GM23338 (cell line): ENCODE data around the gene CLPSL2.

Experiments
- CREB1 ChIP-seq: fragments of 250-450 bp; sonication (Bioruptor Pico); IDR thresholded peaks from 2 replicates; pipeline ENCODE4 v1.5.0; 2020; ENCODE audit warnings: low read depth, mild to moderate bottlenecking, moderate library complexity
- POLR2AphosphoS5 ChIP-seq: IDR thresholded peaks from 2 replicates; pipeline ENCODE4 v1.6.1; 2016; ENCODE audit warnings: antibody characterized with exemption, low read depth
- TF ChIP-seq, protein P1 (sequence below), 2 experiments: fragments of 200-600 bp in 1 of 2; sonication (generic) in 1 of 2; conservative IDR thresholded peaks; 2 replicates each; pipeline versions ENCODE4 v1.5.1 to v1.6.1; 2016 to 2017; ENCODE audit warnings: antibody characterized with exemption in 2 of 2, low read depth in 2 of 2, mild to moderate bottlenecking in 2 of 2, moderate library complexity in 1 of 2
- TF ChIP-seq, protein P2 (sequence below): IDR thresholded peaks from one replicate; pipeline ENCODE4 v1.6.1; 2018; ENCODE audit warnings: antibody characterized with exemption; ENCODE audit not compliant: unreplicated experiment

DNA sequence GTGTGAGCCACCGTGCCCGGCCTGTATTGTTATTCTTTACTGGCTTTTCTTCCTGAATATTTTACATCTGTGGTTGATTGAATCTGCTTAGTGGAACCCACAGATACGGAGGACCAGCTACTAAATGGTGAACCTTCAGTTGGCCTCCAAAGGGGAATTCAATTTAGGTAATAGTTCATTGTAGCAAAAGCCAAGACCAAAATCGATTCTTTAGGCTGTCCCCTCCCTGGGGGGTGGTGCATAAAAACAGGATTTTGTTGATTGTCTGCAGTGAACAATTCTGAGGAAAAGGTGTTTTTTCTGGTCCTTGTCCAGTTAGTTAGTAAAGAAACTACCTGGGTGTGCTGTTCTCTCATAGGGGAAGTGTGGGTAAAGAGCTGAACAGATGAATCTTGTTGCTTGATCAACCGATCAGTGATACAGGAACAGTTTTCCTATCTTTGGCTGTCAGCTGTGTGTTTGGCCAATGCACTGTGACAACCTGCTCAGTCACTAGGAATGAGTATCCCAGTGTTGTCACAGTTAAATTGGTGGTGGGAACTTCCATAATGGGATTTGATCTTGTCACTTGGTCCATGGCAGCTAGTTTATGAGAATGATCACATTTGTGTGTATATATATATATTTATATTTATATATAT, 48.3 kb downstream of the CLPSL2 start:
- TF ChIP-seq CREB1 (CRISPR knock-in tag) (no peak), POLR2AphosphoS5 (no peak)
- TF ChIP-seq, protein P1, sequence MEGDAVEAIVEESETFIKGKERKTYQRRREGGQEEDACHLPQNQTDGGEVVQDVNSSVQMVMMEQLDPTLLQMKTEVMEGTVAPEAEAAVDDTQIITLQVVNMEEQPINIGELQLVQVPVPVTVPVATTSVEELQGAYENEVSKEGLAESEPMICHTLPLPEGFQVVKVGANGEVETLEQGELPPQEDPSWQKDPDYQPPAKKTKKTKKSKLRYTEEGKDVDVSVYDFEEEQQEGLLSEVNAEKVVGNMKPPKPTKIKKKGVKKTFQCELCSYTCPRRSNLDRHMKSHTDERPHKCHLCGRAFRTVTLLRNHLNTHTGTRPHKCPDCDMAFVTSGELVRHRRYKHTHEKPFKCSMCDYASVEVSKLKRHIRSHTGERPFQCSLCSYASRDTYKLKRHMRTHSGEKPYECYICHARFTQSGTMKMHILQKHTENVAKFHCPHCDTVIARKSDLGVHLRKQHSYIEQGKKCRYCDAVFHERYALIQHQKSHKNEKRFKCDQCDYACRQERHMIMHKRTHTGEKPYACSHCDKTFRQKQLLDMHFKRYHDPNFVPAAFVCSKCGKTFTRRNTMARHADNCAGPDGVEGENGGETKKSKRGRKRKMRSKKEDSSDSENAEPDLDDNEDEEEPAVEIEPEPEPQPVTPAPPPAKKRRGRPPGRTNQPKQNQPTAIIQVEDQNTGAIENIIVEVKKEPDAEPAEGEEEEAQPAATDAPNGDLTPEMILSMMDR (conservative IDR thresholded peaks at IDR 0.05; ENCODE audit: low read depth in 2 of 2), result no peak
- TF ChIP-seq, protein P2, sequence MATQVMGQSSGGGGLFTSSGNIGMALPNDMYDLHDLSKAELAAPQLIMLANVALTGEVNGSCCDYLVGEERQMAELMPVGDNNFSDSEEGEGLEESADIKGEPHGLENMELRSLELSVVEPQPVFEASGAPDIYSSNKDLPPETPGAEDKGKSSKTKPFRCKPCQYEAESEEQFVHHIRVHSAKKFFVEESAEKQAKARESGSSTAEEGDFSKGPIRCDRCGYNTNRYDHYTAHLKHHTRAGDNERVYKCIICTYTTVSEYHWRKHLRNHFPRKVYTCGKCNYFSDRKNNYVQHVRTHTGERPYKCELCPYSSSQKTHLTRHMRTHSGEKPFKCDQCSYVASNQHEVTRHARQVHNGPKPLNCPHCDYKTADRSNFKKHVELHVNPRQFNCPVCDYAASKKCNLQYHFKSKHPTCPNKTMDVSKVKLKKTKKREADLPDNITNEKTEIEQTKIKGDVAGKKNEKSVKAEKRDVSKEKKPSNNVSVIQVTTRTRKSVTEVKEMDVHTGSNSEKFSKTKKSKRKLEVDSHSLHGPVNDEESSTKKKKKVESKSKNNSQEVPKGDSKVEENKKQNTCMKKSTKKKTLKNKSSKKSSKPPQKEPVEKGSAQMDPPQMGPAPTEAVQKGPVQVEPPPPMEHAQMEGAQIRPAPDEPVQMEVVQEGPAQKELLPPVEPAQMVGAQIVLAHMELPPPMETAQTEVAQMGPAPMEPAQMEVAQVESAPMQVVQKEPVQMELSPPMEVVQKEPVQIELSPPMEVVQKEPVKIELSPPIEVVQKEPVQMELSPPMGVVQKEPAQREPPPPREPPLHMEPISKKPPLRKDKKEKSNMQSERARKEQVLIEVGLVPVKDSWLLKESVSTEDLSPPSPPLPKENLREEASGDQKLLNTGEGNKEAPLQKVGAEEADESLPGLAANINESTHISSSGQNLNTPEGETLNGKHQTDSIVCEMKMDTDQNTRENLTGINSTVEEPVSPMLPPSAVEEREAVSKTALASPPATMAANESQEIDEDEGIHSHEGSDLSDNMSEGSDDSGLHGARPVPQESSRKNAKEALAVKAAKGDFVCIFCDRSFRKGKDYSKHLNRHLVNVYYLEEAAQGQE, result no peak
